Adrenal gland (tissue), 12 donors: ENCODE data around the gene TBC1D14. TPM values are rescaled to one million over a fixed set of nuclear protein-coding genes. Genes with fewer than 3 reads are reported as not detected.

ENCODE experiments used
- DNase-seq, 7 donors: peaks; one replicate each; pipeline ENCODE4 v3.0.0-alpha.2; 2019 to 2020
- H3K27ac ChIP-seq, 5 donors: fragments of 200-600 bp; sonication (generic) in 4 of 5; 1 replicate in 3 of 5; 2 replicates in 2 of 5; pipeline versions ENCODE4 v1.5.1 to v1.8.0; 2016 to 2020; ENCODE audit warnings: mild to moderate bottlenecking in 1 of 5
- H3K27me3 ChIP-seq: fragments of 200-600 bp; 2 replicates; pipeline ENCODE4 v1.8.0; 2021
- H3K36me3 ChIP-seq, 2 donors: fragments of 200-600 bp; replicated peaks in 1 of 2; 1 replicate in 1 of 2; 2 replicates in 1 of 2; pipeline versions ENCODE4 v1.5.1 to v1.8.0; 2018 to 2022
- H3K4me1 ChIP-seq, 2 donors: fragments of 200-600 bp; replicated peaks in 1 of 2; 1 replicate in 1 of 2; 2 replicates in 1 of 2; pipeline versions ENCODE4 v1.5.1 to v1.8.0; 2018 to 2021
- H3K4me3 ChIP-seq, 4 donors: fragments of 200-600 bp; sonication (generic) in 3 of 4; one replicate each; pipeline ENCODE4 v1.5.1; 2016 to 2018
- H3K9me3 ChIP-seq, 3 donors: fragments of 200-600 bp; sonication (generic) in 1 of 3; replicated peaks in 1 of 3; 1 replicate in 2 of 3; 2 replicates in 1 of 3; pipeline versions ENCODE4 v1.5.1 to v1.8.0; 2016 to 2021
- POLR2A ChIP-seq, 2 donors: fragments of 450-650 bp; IDR thresholded peaks; one replicate each; pipeline ENCODE4 v1.6.1; 2017; ENCODE audit warnings: antibody characterized with exemption in 2 of 2, mild to moderate bottlenecking in 2 of 2, moderate library complexity in 1 of 2
- WGBS, 4 donors: extraction: QIAGEN DNeasy Blood & Tissue Kit in 2 of 4; methylation state at CpG; one replicate each; pipeline versions ENCODE4 v1.1.5 to v1.1.7; 2013 to 2017; 5-methylcytosine and 5-hydroxymethylcytosine counted together
- intact Hi-C, 2 donors: fragments of 100-400 bp; cut with DNase I; formaldehyde crosslinking; loops; one replicate each; pipeline versions ENCODE4 v1.14.1 to v1.15.0; 2022 to 2023
- polyA plus RNA-seq, 3 donors: library from polyadenylated mRNA; stranded (reverse); fragments of 200-250 nt in 2 of 3; fragments of 350-450 nt in 1 of 3; fragmentation: Illumina TruSeq in 1 of 3; extraction: RNeasy Lipid Tissue Mini Kit (QIAGEN cat#74804) in 1 of 3; gene quantifications; one replicate each; pipeline ENCODE4 v1.2.3, GENCODE V29; 2013 to 2014
- total RNA-seq, 9 donors: library from RNA; depleted of rRNA in 4 of 9; stranded (reverse); fragments of >200 nt in 4 of 9; fragments of 120-200 nt in 1 of 9; fragmentation: NEBNext Ultra II Directional in 1 of 9; extraction: Animal tissue kit (Norgen Biotek cat#: 25700) in 1 of 9; gene quantifications; one replicate each; pipeline versions ENCODE4 v1.1.0 to v1.2.4, GENCODE V29; 2013 to 2023
- TF ChIP-seq, protein P1 (sequence below), 6 experiments: fragments of 450-650 bp in 4 of 6; fragments of 200-600 bp in 2 of 6; sonication (generic) in 1 of 6; IDR thresholded peaks; 1 replicate in 5 of 6; 2 replicates in 1 of 6; pipeline versions ENCODE4 v1.5.1 to v1.8.0; 2016 to 2021; ENCODE audit warnings: antibody characterized with exemption in 6 of 6, mild to moderate bottlenecking in 2 of 6, moderate library complexity in 1 of 6
- donor health status: healthy with polysubstance abuse.
- donor health status: Bipolar disorder and iron deficiency.
- donor health status: DM: yes; HTN: yes; CAD: no.
- donor health status: DM: no; HTN: no; CAD: no.
- donor health status: DM: no; HTN: no; CAD: no.
- donor health status: DM: yes; HTN: yes; CAD: no.

Gene TBC1D14
- total and polyA plus RNA-seq, 12 donors: 24.9 to 110 (median 83.0) TPM

DNA sequence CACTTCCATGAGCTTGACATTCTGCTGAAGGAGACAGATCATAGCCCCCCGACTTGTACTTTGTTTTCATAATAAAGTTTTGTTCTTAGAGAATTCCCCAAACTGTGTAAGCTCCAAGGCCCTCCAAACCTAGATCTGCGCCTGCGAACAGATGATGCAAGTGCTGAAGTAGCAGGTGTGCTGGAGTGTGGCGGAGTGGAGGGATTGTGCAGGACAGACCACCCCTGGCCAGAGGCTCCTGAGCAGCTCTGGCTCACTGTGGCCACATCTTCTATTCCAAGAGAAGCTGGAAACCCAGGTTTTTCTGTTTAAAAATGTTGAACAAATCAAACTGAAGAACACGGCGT, 46.4 kb downstream of the TBC1D14 start:
- intact Hi-C loops: no loop called here
- TF ChIP-seq POLR2A (IDR thresholded peaks at IDR 0.05): no peak
- TF ChIP-seq, protein P1, sequence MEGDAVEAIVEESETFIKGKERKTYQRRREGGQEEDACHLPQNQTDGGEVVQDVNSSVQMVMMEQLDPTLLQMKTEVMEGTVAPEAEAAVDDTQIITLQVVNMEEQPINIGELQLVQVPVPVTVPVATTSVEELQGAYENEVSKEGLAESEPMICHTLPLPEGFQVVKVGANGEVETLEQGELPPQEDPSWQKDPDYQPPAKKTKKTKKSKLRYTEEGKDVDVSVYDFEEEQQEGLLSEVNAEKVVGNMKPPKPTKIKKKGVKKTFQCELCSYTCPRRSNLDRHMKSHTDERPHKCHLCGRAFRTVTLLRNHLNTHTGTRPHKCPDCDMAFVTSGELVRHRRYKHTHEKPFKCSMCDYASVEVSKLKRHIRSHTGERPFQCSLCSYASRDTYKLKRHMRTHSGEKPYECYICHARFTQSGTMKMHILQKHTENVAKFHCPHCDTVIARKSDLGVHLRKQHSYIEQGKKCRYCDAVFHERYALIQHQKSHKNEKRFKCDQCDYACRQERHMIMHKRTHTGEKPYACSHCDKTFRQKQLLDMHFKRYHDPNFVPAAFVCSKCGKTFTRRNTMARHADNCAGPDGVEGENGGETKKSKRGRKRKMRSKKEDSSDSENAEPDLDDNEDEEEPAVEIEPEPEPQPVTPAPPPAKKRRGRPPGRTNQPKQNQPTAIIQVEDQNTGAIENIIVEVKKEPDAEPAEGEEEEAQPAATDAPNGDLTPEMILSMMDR (IDR thresholded peaks at IDR 0.05): no peak
- no peaks in the 10 kb centered on the region for H3K36me3 ChIP-seq
- H3K27ac ChIP-seq: no peak overlapping the region
- H3K27me3 ChIP-seq: no peaks in the 10 kb centered on the region
- no peaks in the 10 kb centered on the region for H3K9me3 ChIP-seq
- DNase-seq: peak in 2 of 7 donors; percentile 10 to 38
- 95 to 100% (median 98%) methylated on average over 6 of the region's 6 CpGs for WGBS, 4 donors
- peaks cover 3 to 27% of the 10 kb centered on the region in 2 donors for H3K4me1 ChIP-seq
- no peak overlapping the region for H3K4me3 ChIP-seq

GRCh38 chr4:6956434-6957147, 47.0 kb downstream of the TBC1D14 start:
- Histone ChIP-seq H3K36me3 (no peaks in the 10 kb centered on the region), H3K27me3 (no peaks in the 10 kb centered on the region), H3K4me3 (no peak overlapping the region), H3K27ac (no peak overlapping the region), H3K9me3 (no peaks in the 10 kb centered on the region), H3K4me1 (peaks cover 3 to 27% of the 10 kb centered on the region in 2 donors)
- no peak for TF ChIP-seq POLR2A (IDR thresholded peaks at IDR 0.05)
- TF ChIP-seq, protein P1 (IDR thresholded peaks at IDR 0.05): no peak
- 92 to 98% (median 96%) methylated on average over 21 to 24 of the region's 24 CpGs for WGBS, 4 donors
- DNase-seq: peak in 3 of 7 donors; percentile 0 to 46 (median 20)
- intact Hi-C loops: no loop called here

DNA sequence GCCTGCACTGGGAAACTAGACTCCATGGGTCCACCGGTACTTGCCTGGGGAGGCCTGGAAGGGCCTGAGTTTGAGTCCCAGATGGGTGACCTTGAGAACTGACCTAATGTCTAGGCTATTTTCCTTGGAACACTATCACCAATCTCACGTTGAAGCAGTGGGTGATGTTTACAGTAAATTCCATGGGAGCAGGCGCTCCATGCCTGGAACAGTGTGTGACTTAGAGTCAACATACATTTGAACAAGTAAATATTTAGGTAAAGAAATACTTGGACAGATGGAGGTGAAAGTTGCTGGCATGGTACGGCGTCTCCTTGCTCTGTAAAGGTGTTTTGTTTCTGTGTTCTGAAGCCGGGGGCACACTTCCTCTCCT, 47.5 kb downstream of the TBC1D14 start:
- intact Hi-C loops: no loop called here
- no peaks in the 10 kb centered on the region for H3K27me3 ChIP-seq
- TF ChIP-seq, protein P1 (IDR thresholded peaks at IDR 0.05): no peak
- no peak for TF ChIP-seq POLR2A (IDR thresholded peaks at IDR 0.05)
- no peak overlapping the region for H3K4me3 ChIP-seq
- no peaks in the 10 kb centered on the region for H3K9me3 ChIP-seq
- DNase-seq: peak in 1 of 7 donors; percentile 16
- no peak overlapping the region for H3K27ac ChIP-seq
- no peaks in the 10 kb centered on the region for H3K36me3 ChIP-seq
- peaks cover 3 to 28% of the 10 kb centered on the region in 2 donors for H3K4me1 ChIP-seq
- WGBS, 4 donors: 72 to 79% (median 78%) methylated on average over 6 of the region's 6 CpGs

DNA sequence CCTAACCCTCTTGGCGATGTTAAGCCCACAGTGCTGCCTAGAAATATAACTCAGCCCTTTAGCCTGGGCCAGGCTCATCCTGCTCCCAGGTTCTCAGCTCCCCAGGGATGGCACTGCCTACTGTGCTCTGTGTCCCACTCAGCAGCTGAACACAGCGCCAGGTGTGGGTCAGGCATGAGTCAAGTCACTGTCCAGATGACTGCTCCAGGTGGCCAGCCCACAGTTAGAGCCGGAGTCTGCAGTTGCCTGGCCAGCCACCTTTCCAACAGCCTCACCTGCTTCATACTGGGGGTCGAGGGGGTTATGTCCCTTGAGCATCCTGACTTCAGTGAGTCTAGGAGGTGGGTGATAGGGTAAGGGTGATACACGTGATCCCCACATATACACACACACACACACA, 48.4 kb downstream of the TBC1D14 start:
- DNase-seq: peak in 2 of 7 donors; percentile 17 to 72
- H3K4me3 ChIP-seq: no peak overlapping the region
- no peak overlapping the region for H3K27ac ChIP-seq
- intact Hi-C loops: no loop called here
- TF ChIP-seq, protein P1 (IDR thresholded peaks at IDR 0.05): no peak
- TF ChIP-seq POLR2A (IDR thresholded peaks at IDR 0.05): no peak
- 82 to 96% (median 89%) methylated on average over 4 to 5 of the region's 5 CpGs for WGBS, 4 donors
- peaks cover 6 to 36% of the 10 kb centered on the region in 2 donors for H3K4me1 ChIP-seq
- no peaks in the 10 kb centered on the region for H3K9me3 ChIP-seq
- no peaks in the 10 kb centered on the region for H3K36me3 ChIP-seq
- H3K27me3 ChIP-seq: no peaks in the 10 kb centered on the region
